HG03135 (cell line): ENCODE results near the gene PHKG1.
"Not testable (repeated sequence)": the region's sequence is repeated elsewhere in the genome, so short reads cannot be mapped to it uniquely, and the experiment has no call there.

Source experiments
- ATAC-seq: cut with Tn5 transposase; IDR thresholded peaks from one replicate; pipeline ENCODE4 v1.9.1; 2021; ENCODE audit warnings: mild to moderate bottlenecking, moderate library complexity; ENCODE audit not compliant: unreplicated experiment

PHKG1 gene

DNA sequence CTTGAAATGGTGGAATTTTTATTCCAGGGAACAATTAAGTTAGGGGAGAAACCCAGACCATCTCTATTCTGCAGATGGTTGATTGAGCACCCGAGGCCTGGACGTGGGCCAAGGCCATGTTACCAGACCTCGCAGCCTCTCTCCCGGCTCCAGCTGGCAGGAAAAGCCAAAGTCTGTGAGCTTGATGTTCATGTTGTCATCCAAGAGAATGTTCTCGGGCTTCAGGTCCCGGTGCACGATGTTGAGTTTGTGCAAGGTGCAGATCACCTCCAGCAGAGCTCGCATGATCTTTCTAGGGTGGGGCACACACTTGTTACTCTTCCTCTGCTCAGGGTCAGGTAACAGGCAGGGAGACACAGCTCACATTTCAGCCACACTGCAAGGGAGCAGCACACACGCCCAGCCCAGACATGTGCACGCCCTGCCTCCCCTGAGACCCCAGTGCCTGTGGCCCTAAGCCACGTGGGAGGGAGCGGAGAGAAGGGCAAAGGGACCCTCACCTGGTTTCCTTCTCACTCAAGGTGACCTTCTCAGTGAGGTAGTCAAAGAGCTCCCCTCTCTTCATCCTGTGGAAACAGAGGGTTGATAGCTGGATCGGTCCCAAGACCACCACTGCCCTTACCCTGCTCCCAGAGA lies 9.5 kb downstream of the PHKG1 start:
- ATAC-seq = no peak

DNA sequence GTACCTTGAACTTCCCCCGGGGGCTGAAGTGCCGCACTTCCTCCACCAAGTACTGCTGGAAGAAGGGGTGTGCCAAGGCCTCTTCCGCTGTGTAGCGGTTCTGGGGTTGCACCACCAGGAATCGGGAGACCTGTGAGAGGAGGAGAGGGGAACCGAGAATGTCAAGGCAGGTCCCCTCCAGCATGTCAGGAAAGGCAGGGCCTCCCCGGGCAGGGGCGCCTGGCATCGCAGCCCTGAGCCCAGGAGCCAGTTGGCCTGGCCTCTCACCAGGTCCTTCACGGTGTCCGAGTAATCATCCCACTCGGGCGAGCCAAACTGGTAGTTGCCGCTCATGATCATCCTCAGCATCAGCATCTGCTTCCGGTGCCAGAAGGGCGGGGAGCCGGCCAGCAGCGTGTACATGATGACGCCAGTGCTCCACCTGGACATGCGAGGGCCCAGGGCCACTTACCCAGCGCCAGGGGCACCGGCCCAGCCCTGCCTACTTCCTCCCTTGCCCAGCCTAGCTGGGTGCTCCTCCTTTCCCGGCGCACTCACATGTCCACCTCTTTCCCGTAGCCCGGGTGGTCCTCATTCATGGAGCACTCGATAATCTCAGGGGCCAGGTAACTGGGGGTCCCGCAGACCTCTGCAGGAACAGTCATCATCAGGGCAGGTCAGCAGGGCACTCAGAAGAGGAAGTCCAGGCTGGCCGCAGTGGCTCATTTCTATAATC lies 11.0 kb downstream of the PHKG1 start:
- no peak for ATAC-seq

DNA sequence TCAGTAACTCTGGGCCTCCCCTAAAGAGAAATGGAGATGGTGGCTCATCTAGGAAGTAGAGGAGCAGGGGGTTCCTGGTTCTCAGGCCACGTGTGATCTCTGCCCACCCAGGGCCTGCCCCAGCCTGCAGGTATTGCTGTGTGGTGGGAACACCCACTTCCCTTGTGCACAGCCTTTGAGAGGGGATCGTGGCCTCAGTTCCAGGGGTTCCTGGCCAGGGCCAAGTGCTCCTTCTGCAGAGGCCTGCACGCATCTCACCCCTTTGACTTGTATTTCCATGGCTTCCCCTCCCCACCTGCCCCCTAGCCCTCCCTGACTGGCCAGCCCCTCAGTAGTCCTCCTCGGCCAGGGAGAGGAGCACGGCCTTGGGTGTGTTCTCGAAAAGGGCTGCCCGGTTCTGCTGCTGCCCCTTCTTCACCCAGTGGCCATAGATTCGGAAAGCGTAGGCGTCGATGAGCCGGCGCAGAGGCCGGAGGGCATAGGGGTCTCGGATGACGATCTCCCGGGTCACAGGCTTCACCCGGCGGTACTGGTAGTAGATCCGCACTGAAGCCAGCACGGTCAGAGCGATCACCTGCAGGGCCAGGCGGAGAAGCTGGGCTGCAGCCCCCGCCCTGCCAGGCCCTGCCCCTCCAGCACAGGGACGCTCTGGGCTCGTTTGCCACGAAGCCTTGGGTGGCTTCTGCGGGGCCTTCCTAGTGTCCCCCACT lies 11.9 kb downstream of the PHKG1 start:
- not testable (repeated sequence) for ATAC-seq

DNA sequence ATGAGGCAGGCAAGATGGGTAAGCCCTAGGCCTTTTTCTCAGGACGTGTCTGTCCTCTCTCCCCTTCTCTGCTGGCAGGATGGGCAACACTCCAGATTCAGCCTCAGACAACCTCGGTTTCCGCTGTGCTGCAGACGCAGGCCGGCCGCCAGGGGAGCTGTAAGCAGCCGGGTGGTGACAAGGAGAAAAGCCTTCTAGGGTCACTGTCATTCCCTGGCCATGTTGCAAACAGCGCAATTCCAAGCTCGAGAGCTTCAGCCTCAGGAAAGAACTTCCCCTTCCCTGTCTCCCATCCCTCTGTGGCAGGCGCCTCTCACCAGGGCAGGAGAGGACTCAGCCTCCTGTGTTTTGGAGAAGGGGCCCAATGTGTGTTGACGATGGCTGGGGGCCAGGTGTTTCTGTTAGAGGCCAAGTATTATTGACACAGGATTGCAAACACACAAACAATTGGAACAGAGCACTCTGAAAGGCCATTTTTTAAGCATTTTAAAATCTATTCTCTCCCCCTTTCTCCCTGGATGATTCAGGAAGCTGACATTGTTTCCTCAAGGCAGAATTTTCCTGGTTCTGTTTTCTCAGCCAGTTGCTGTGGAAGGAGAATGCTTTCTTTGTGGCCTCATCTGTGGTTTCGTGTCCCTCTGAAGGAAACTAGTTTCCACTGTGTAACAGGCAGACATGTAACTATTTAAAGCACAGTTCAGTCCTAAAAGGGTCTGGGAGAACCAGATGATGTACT lies 13.1 kb downstream of the PHKG1 start:
- no peak for ATAC-seq

DNA sequence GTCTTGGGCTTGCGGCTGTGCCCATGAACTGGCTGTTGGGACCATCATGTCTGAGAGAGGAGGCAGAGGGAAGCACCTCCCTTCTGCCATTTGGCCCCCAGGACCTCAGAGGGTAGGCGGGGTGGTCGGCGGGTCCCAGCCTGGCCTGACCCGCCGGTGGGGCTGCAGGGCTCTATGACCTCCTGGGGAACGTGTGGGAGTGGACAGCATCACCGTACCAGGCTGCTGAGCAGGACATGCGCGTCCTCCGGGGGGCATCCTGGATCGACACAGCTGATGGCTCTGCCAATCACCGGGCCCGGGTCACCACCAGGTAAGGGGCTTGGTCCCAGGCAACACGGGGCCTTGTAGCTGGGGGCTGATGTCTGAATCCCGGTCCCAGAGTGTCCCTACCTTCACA lies 14.6 kb downstream of the PHKG1 start:
- ATAC-seq = no peak

DNA sequence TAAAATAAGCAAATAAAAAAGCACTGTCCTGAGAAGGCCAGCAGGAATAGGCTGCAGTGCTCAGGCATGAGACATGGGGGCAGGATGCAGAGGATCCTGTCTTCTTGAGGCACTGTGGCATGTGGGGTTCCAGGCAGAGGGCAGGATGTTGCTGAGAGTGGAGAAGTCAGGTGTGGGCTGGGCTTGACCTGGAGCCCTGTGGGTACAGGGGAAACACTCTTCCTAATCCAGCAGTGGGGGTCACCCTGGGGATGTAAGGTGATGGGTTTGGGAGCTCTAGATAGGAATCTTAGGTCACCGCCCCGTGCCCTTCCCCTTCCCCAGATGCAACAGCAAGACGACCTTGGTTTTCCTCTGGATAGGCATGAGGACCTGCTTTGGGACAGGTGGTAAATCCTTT lies 15.1 kb downstream of the PHKG1 start:
- no peak for ATAC-seq

DNA sequence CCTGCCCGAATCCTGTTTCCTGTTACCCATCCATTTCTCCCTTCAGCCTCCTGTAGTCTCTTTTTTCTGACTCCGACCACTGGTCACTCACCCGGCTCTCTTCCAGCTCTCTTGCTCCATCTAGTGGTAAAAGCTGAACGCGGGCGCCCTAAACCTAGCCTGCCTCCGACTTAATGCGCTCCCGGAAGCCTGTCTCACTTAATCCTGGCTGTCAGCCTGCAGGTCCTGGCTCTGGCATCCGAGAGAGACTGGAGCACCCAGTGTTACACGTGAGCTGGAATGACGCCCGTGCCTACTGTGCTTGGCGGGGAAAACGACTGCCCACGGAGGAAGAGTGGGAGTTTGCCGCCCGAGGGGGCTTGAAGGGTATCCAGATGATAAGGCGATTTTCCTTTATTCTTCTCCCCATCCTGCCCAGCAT lies 18.4 kb downstream of the PHKG1 start:
- peak; percentile 88 for ATAC-seq

DNA sequence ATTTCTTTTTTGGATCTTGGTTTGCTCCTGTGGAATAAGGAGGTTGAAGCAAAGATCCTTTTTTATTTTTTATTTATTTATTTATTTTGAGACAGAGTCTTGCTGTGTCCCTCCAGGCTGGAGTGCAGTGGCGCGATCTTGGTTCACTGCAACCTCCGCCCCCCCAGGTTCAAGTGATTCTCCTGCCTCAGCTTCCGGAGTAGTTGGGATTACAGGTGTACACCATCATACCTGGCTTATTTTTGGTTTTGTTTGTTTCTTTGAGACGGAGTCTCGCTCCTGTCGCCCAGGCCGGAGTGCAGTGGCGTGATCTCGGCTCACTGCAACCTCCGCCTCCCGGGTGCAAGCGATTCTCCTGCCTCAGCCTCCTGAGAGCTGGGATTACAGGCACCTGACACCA lies 26.4 kb downstream of the PHKG1 start:
- ATAC-seq = not testable (repeated sequence)

DNA sequence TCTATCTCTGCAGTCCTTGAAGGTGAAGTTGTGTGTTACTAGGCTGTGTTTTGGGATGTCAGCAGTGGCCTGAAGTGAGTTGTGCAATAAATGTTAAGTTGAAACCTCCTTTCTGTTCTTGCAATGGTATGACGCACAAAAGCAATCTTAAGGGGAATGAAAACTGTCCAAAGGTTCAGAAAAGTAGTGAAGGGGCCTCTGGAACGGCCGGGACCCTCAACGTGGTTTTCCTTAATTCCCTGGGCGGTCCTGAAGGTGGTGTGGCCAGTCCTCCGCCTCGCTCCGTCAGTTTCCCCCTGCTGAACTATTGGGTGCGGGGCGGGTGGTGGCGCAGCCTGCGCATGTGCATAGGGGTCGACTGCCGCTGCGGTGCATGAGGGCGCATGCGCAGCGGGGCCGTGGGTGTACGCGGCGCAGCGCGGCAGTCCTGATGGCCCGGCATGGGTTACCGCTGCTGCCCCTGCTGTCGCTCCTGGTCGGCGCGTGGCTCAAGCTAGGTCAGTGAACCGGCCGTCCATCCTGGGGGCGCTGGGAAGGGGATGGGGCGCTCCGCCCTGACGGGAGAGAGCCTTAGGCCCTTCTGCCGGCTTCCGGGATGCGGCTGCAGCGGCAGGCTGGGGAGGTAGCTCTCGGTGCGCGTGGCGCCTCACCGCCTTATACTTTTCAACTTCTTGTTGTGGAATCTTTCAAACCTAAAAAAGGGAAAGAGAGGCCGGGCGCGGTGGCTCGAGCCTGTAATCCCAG lies 28.7 kb downstream of the PHKG1 start, which contains the start of gene SUMF2:
Gene SUMF2, plus strand, starts transcription at position 405 of the 744 bp plus-strand sequence. Its CDS starts 26 bp downstream, at position 431.
- ATAC-seq = peak; percentile 86

DNA sequence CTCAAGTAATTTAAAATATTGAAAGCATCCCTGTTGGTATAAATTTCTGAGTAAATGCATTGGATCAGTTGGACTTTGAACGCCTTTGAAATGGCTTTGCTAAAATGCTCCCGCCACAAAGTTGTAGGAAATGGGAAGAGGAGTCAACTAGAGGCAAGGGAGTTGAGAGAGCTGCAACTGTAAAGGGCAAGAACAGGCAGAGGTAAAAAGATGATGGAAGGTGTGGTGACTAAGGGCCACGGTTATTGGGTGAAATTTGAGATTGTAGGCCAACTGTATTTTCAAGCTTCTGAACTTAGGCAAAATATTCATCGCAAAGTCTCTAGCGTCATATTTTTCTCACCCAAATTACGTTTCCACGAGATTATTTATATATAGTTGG lies 29.3 kb downstream of the PHKG1 start:
- ATAC-seq = no peak

DNA sequence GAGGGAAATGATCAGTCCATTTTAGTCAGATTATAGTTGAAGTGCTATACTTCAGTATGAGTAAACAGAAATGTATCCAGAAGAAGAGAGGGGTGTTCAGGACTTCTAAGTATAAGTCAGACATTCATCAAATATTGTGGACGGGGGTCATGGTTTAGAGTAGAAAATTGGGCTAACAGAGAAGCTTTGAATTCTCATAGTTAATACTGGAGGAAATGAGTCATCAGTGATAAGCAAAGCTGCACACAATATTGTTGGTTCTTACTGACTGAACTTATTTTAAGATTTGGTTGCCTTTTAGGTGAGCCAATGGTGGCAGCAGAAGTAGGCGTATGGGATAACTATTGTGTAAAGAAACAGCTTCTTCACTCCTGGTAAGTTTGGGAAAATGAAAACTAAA lies 30.4 kb downstream of the PHKG1 start:
- no peak for ATAC-seq

DNA sequence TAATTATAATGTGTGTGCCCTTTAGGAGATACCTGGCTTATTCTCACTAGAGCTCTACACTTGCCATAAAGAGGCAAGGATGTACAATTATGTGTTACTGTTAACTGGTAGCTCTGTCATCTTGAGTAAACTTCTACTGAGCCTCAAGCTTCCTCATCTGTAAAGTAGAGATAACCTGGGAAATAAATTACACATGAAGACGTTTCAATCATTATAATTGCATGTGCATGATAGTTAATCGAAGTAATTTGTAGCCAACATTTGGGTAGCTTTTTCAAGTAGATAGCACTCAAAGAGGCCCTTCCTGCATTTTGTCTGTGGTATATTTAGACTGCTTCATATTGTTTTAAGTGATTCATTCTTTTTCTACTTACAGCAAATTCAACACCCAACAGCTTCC lies 38.8 kb downstream of the PHKG1 start:
- ATAC-seq = no peak

DNA sequence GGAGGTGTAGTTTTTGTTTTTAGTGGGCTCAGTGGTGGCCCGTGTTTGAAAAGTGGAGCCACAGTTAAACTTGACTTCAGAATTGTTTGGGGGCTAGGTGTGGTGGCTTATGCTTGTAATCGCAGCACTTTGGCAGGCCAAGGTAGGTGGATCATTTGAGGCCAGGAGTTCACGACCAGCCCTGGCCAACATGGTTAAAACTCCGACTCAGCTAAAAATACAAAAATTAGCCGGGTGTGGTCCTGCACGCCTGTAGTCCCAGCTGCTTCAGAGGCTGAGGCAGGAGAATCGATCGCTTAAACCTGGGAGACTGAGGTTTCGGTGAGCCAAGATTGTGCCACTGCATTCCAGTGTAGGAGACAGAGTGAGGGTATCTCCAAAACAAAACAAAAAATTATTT lies 39.4 kb downstream of the PHKG1 start:
- ATAC-seq = no peak

DNA sequence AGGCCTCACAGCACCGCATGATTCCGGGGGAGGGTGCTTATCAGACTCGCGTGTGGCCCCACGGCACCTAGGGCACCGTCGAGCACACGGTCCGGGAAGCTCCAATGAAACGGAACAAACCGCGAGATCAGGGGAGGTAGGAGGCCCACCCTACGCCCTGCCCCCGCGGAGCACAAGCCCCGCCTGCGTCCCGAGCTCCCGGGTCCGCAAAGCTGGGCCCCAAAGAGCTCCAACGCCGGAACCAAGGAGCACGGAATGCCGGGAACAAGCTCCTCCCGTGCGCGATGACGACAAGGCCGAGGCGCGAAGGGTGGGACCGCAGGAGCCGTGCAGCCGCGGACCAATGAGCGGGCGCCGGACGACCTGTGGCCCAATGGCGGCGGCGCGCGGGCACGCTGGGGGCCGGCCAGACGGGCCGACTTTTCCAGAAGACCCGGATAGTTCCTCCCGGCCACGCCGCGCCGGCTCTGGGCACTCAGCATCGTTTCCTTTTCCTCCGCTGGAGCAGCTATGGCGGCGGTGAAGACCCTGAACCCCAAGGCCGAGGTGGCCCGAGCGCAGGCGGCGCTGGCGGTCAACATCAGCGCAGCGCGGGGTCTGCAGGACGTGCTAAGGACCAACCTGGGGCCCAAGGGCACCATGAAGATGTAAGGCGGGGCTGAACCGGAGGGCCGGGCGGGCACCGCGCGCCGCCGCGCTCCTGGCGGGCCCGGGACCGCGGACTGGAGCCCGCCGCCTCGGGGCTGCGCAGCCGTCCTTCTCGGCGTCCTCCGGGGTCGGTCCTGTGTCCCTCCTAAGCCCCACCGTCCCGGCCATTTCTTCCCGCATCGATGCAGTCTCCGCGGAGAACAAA lies 41.2 kb downstream of the PHKG1 start, which contains the start of the genes CCT6A and PSPH:
Gene CCT6A, plus strand, starts transcription at position 427 of the 853 bp plus-strand sequence. Its CDS starts 84 bp downstream, at position 511.
Gene PSPH, minus strand, starts transcription at position 106 of the 853 bp plus-strand sequence. CDS start 30,232 bp downstream, outside the sequence.
- peak; percentile 97 for ATAC-seq

DNA sequence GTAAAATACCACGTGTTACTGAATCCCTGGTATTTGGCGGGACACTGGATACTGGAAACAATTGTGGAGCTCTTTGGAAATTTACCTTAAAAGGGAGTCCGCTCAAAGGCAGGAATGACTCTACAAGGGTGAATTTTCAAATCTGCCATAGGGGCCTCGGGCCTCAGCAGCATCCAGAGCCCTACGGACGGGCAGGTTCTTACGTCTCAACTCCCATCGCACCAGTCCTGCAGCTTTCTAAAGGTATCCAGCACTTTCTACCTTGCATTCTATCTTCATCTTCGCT lies 41.8 kb downstream of the PHKG1 start:
- ATAC-seq = no peak

DNA sequence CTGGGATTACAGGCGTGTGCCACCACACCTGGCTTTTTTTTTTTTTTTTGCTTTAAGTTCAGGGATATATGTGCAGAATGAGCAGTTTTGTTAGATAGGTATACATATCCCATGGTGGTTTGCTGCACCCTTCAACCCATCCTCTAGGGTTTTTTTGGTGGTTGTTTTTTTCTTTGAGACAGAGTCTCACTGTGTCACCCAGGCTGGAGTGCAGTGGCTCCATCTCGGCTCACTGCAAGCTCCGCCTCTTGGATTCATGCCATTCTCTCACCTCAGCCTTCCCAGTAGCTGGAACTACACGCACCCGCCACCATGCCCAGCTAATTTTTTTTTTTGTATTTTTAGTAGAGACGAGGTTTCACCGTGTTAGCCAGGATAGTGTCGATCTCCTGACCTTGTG lies 44.0 kb downstream of the PHKG1 start:
- not testable (repeated sequence) for ATAC-seq

DNA sequence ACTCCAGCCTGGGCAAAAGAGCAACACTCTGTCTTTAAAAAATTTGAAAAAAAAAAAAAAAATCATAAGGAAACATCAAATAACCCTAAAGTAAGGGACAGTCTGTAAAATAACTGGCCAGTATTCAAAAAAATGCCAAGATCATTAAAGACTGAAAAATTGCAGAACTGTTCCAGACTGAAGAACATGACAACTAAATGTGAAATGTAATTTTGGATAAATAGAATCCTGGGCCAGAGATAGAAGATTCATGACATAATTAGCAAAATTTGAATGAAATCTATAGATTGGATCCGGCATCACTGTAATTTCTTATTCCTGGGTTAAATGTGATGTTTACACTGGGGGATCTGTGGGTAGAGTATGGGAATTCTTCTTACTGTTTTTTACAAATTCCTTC lies 44.5 kb downstream of the PHKG1 start:
- no peak for ATAC-seq

DNA sequence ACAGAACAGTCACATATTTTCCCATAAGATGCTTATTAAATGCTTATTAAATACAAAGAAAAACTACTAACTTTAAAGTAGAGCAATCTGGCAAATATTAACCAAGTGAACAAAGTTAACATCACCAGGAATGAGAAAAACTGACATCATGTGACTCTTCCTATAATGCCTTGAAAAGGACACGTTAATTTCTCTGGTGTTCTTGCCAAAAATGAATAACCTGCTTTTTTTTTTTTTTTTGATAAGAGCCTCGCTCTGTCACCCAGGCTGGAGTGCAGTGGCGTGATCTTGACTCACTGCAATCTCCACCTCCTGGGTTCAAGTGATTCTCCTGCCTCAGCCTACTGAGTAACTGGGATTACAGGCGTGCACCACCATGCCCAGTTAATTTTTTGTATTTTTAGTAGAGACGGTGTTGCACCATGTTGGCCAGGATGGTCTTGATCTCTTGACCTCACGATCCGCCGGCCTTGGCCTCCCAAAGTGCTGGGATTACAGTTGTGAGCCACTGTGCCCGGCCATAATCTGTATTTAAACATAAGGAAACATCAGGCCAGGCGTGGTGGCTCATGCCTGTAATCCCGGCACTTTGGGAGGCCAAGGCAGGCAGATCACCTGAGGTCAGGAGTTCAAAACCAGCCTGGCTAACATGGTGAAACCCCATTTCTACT lies 45.2 kb downstream of the PHKG1 start:
- ATAC-seq = not testable (repeated sequence)
